CD14-positive monocyte (primary cell): ENCODE data around the gene GBX2. TPM values are rescaled to one million over a fixed set of nuclear protein-coding genes. Genes with fewer than 3 reads are reported as not detected.

Experiments used
- DNase-seq, 3 donors: peaks; one replicate each; pipeline ENCODE4 v3.0.0-alpha.2; 2011 to 2022
- H2AFZ ChIP-seq: 2 replicates; pipeline ENCODE4 v1.6.0; 2012; ENCODE audit warnings: mild to moderate bottlenecking, low read depth, low read length, inconsistent platforms; ENCODE audit not compliant: insufficient read depth, poor library complexity, severe bottlenecking
- H3K27ac ChIP-seq, 2 donors: 1 replicate in 1 of 2; 2 replicates in 1 of 2; pipeline ENCODE4 v1.5.1; 2012 to 2013; ENCODE audit warnings: low read length in 2 of 2, control low read depth in 1 of 2, inconsistent platforms in 1 of 2, low read depth in 1 of 2, mild to moderate bottlenecking in 1 of 2
- H3K27me3 ChIP-seq, 2 donors: one replicate each; pipeline versions ENCODE4 v1.6.0 to v1.6.1; 2011 to 2013; ENCODE audit warnings: low read length in 2 of 2; ENCODE audit not compliant: control insufficient read depth in 2 of 2, insufficient read depth in 2 of 2
- H3K36me3 ChIP-seq, 2 donors: replicated peaks in 1 of 2; 1 replicate in 1 of 2; 2 replicates in 1 of 2; pipeline versions ENCODE4 v1.5.1 to v1.6.1; 2012 to 2013; ENCODE audit warnings: low read length in 2 of 2, control low read depth in 1 of 2, inconsistent platforms in 1 of 2, mild to moderate bottlenecking in 1 of 2; ENCODE audit not compliant: insufficient read depth in 2 of 2, control insufficient read depth in 1 of 2
- H3K4me1 ChIP-seq, 2 donors: 1 replicate in 1 of 2; 2 replicates in 1 of 2; pipeline versions ENCODE4 v1.5.1 to v1.6.1; 2012 to 2013; ENCODE audit warnings: low read length in 2 of 2, control low read depth in 1 of 2, inconsistent platforms in 1 of 2, mild to moderate bottlenecking in 1 of 2, moderate library complexity in 1 of 2; ENCODE audit not compliant: insufficient read depth in 2 of 2, control insufficient read depth in 1 of 2
- H3K4me2 ChIP-seq: replicated peaks from 2 replicates; pipeline ENCODE3; 2012; ENCODE audit warnings: low read length, moderate library complexity, mild to moderate bottlenecking; ENCODE audit not compliant: poor library complexity, severe bottlenecking; ENCODE audit errors: extremely low read depth
- H3K4me3 ChIP-seq, 3 experiments: fragments of 200-600 bp in 1 of 3; sonication (generic) in 1 of 3; replicated peaks in 1 of 3; 1 replicate in 2 of 3; 2 replicates in 1 of 3; pipeline ENCODE4 v1.5.1; 2011 to 2013; ENCODE audit warnings: low read length in 3 of 3, mild to moderate bottlenecking in 3 of 3, control low read depth in 2 of 3, low read depth in 2 of 3, inconsistent platforms in 1 of 3, moderate library complexity in 1 of 3
- H3K79me2 ChIP-seq: 2 replicates; pipeline ENCODE4 v1.6.0; 2012; ENCODE audit warnings: mild to moderate bottlenecking, control low read depth, inconsistent platforms, low read length, moderate library complexity; ENCODE audit not compliant: insufficient read depth
- H3K9ac ChIP-seq: 2 replicates; pipeline ENCODE4 v1.6.0; 2017; ENCODE audit warnings: low read length, mild to moderate bottlenecking; ENCODE audit not compliant: insufficient read depth, poor library complexity, severe bottlenecking
- H3K9me3 ChIP-seq, 2 donors: replicated peaks in 1 of 2; 1 replicate in 1 of 2; 2 replicates in 1 of 2; pipeline versions ENCODE4 v1.5.1 to v1.6.1; 2012 to 2013; ENCODE audit warnings: low read length in 2 of 2, control low read depth in 1 of 2; ENCODE audit not compliant: control insufficient read depth in 1 of 2, insufficient read depth in 1 of 2
- H4K20me1 ChIP-seq: 2 replicates; pipeline ENCODE4 v1.6.0; 2012; ENCODE audit warnings: mild to moderate bottlenecking, low read length, control low read depth, moderate library complexity; ENCODE audit not compliant: insufficient read depth
- H3K27ac Mint-ChIP-seq, 7 donors: one replicate each; pipeline ENCODE4 v1.8.0; 2020; ENCODE audit warnings: mild to moderate bottlenecking in 7 of 7, mixed read lengths in 7 of 7, moderate library complexity in 6 of 7, inconsistent platforms in 2 of 7
- H3K27me3 Mint-ChIP-seq, 3 donors: one replicate each; pipeline ENCODE4 v1.8.0; 2021 to 2022; ENCODE audit warnings: low read depth in 3 of 3, mild to moderate bottlenecking in 3 of 3, mixed read lengths in 3 of 3, moderate library complexity in 3 of 3, inconsistent platforms in 1 of 3
- H3K36me3 Mint-ChIP-seq, 2 donors: one replicate each; pipeline ENCODE4 v1.8.0; 2020; ENCODE audit warnings: mixed read lengths in 2 of 2, inconsistent platforms in 1 of 2, mild to moderate bottlenecking in 1 of 2
- H3K4me1 Mint-ChIP-seq: one replicate; pipeline ENCODE4 v1.8.0; 2020; ENCODE audit warnings: mild to moderate bottlenecking, mixed read lengths
- H3K4me3 Mint-ChIP-seq, 2 donors: one replicate each; pipeline ENCODE4 v1.8.0; 2020; ENCODE audit warnings: mild to moderate bottlenecking in 2 of 2, mixed read lengths in 2 of 2, moderate library complexity in 1 of 2
- H3K9me3 Mint-ChIP-seq, 7 donors: one replicate each; pipeline ENCODE4 v1.8.0; 2020 to 2022; ENCODE audit warnings: mixed read lengths in 7 of 7, mild to moderate bottlenecking in 6 of 7, moderate library complexity in 6 of 7, inconsistent platforms in 2 of 7
- WGBS: methylation state at CpG from one replicate; pipeline ENCODE4 v1.1.5; 2013; ENCODE audit warnings: missing lambda C conversion rate; ENCODE audit not compliant: insufficient coverage; 5-methylcytosine and 5-hydroxymethylcytosine counted together
- intact Hi-C, 2 donors: fragments of 100-400 bp; cut with micrococcal nuclease; formaldehyde crosslinking; loops; one replicate each; pipeline versions ENCODE4 v1.15.0 to v1.15.1; 2023
- polyA minus RNA-seq: library from RNA; depleted of rRNA, polyadenylated mRNA; stranded (reverse); fragments of >200 nt; gene quantifications from 2 replicates; pipeline ENCODE4 v1.2.3, GENCODE V29; 2012
- polyA plus RNA-seq, 3 donors: library from polyadenylated mRNA; depleted of rRNA in 1 of 3; unstranded in 2 of 3; stranded (reverse) in 1 of 3; fragments of 300-500 nt in 2 of 3; fragments of >200 nt in 1 of 3; fragmentation: Illumina TruSeq in 2 of 3; gene quantifications; 1 replicate in 2 of 3; 2 replicates in 1 of 3; pipeline ENCODE4 v1.2.3, GENCODE V29; 2012 to 2021
- total RNA-seq, 12 experiments: library from RNA in 1 of 12; stranded (reverse) in 1 of 12; fragments of 120-200 nt in 1 of 12; gene quantifications; one replicate each; pipeline ENCODE4 v1.2.4 and lab custom pipeline; 2013 to 2026; ENCODE audit warnings: mixed read lengths in 6 of 12, inconsistent platforms in 1 of 12
- TF ChIP-seq, protein P1 (sequence below): fragments of 200-600 bp; IDR thresholded peaks from one replicate; pipeline ENCODE4 v1.8.0; 2022; ENCODE audit warnings: antibody characterized with exemption, mild to moderate bottlenecking

The GBX2 gene
- not detected for total RNA-seq (2013)
- polyA plus RNA-seq (not detected), polyA minus RNA-seq (not detected in 2 replicates), total RNA-seq (lab: John Stamatoyannopoulos, UW) (0 to 0.12 (median 0) reads per million in 11 experiments)

- Mint-ChIP-seq H3K4me3 (peak within 1 kb of the TSS in 1 of 2 donors; percentile 79), H3K4me1 (peaks cover 8% of the 10 kb centered on the region), H3K27ac (no peak within 1 kb of the TSS), H3K36me3 (peaks cover 0 to 6% of the 10 kb centered on the region in 2 donors), H3K27me3 (peaks cover 77 to 94% (median 82%) of the 10 kb centered on the region in 3 donors), H3K9me3 (peaks cover 0 to 25% (median 19%) of the 10 kb centered on the region in 7 donors)
- TF ChIP-seq, protein P1, sequence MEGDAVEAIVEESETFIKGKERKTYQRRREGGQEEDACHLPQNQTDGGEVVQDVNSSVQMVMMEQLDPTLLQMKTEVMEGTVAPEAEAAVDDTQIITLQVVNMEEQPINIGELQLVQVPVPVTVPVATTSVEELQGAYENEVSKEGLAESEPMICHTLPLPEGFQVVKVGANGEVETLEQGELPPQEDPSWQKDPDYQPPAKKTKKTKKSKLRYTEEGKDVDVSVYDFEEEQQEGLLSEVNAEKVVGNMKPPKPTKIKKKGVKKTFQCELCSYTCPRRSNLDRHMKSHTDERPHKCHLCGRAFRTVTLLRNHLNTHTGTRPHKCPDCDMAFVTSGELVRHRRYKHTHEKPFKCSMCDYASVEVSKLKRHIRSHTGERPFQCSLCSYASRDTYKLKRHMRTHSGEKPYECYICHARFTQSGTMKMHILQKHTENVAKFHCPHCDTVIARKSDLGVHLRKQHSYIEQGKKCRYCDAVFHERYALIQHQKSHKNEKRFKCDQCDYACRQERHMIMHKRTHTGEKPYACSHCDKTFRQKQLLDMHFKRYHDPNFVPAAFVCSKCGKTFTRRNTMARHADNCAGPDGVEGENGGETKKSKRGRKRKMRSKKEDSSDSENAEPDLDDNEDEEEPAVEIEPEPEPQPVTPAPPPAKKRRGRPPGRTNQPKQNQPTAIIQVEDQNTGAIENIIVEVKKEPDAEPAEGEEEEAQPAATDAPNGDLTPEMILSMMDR = no peak
- intact Hi-C loops = no loop called here
- WGBS = 4% methylated on average over 98 of the region's 105 CpGs
- no peak within 1 kb of the TSS for H2AFZ ChIP-seq
- H3K9me3 ChIP-seq = peaks cover 0 to 52% of the 10 kb centered on the region in 2 donors
- H3K4me1 ChIP-seq = no peaks in the 10 kb centered on the region
- H4K20me1 ChIP-seq = no peaks in the 10 kb centered on the region
- H3K27ac ChIP-seq = no peak within 1 kb of the TSS
- peaks cover 69 to 86% of the 10 kb centered on the region in 2 donors for H3K27me3 ChIP-seq
- no peak within 1 kb of the TSS for H3K4me3 ChIP-seq
- no peaks in the 10 kb centered on the region for H3K36me3 ChIP-seq
- no peaks in the 10 kb centered on the region for H3K79me2 ChIP-seq
- H3K9ac ChIP-seq = no peak within 1 kb of the TSS
- H3K4me2 ChIP-seq = peak within 1 kb of the TSS; percentile 2
- DNase-seq = no peak
Measured at GRCh38 chr2:236168110-236169080, at the start of gene GBX2. TSS of gene GBX2 (minus strand) at chr2:236168386. CDS start at chr2:236167971, 415 bp downstream.

DNA sequence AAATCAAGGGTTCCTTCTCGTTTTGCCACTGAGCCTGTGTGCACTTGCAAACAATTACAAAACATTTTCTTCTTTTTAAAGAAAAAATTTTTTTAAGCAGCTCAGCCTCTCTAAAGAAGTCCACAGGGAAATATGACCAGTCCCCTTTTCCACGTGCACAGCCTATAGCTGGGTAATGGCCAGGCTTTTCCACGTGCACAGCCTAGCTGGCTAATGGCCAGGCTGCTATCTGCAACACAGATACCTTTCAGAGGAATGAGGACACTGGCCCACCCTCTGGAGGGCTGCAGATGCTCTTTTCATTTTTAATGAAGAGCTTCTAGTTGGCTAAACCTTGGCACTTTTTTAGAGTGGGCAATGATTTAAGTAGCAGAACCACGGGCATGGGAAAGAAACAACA, 49.7 kb upstream of the GBX2 start:
- Histone ChIP-seq H3K27me3 (peaks cover 0 to 4% of the 10 kb centered on the region in 2 donors), H3K79me2 (no peaks in the 10 kb centered on the region), H3K4me2 (no peak overlapping the region), H3K9ac (no peak overlapping the region), H2AFZ (no peak overlapping the region), H3K4me3 (no peak overlapping the region), H3K27ac (no peak overlapping the region), H3K36me3 (no peaks in the 10 kb centered on the region), H4K20me1 (no peaks in the 10 kb centered on the region), H3K4me1 (no peaks in the 10 kb centered on the region), H3K9me3 (no peaks in the 10 kb centered on the region)
- TF ChIP-seq, protein P1 = no peak
- Mint-ChIP-seq H3K36me3 (no peaks in the 10 kb centered on the region), H3K27me3 (peaks cover 13 to 26% (median 22%) of the 10 kb centered on the region in 3 donors), H3K4me1 (no peaks in the 10 kb centered on the region), H3K9me3 (peaks cover 0 to 12% (median 8%) of the 10 kb centered on the region in 7 donors), H3K27ac (no peak overlapping the region), H3K4me3 (no peak overlapping the region)
- DNase-seq = no peak
- 90% methylated on average over 3 of the region's 4 CpGs for WGBS
- intact Hi-C loops = no loop called here
